Parathyroid adenoma (tissue), 2 donors: ENCODE data around the gene ESYT2.

ENCODE experiments used
- H2AFZ ChIP-seq: fragments of 300-600 bp; sonication (generic); one replicate; pipeline ENCODE4 v1.7.0; 2017; ENCODE audit warnings: antibody characterized with exemption, mild to moderate bottlenecking
- H3K27ac ChIP-seq: fragments of 300-600 bp; sonication (generic); one replicate; pipeline ENCODE4 v1.7.0; 2017
- H3K27me3 ChIP-seq: fragments of 300-600 bp; sonication (generic); one replicate; pipeline ENCODE4 v1.7.0; 2017; ENCODE audit warnings: low read length; ENCODE audit not compliant: control insufficient read depth, insufficient read depth
- H3K36me3 ChIP-seq: fragments of 300-600 bp; sonication (generic); one replicate; pipeline ENCODE4 v1.7.0; 2017; ENCODE audit warnings: low read length; ENCODE audit not compliant: control insufficient read depth, insufficient read depth
- H3K4me1 ChIP-seq: fragments of 300-600 bp; sonication (generic); one replicate; pipeline ENCODE4 v1.7.0; 2017; ENCODE audit warnings: control low read depth
- H3K4me2 ChIP-seq: fragments of 300-600 bp; sonication (generic); one replicate; pipeline ENCODE4 v1.7.0; 2017; ENCODE audit warnings: low read length
- H3K4me3 ChIP-seq: fragments of 300-600 bp; sonication (generic); one replicate; pipeline ENCODE4 v1.7.0; 2017; ENCODE audit warnings: low read depth, low read length
- H3K79me2 ChIP-seq: fragments of 300-600 bp; sonication (generic); one replicate; pipeline ENCODE4 v1.7.0; 2017; ENCODE audit warnings: control low read depth
- H3K9ac ChIP-seq: fragments of 300-600 bp; sonication (generic); one replicate; pipeline ENCODE4 v1.7.0; 2017; ENCODE audit warnings: mild to moderate bottlenecking
- H3K9me3 ChIP-seq: fragments of 300-600 bp; sonication (generic); one replicate; pipeline ENCODE4 v1.7.0; 2017; ENCODE audit warnings: low read length; ENCODE audit not compliant: control insufficient read depth
- TF ChIP-seq, protein P1 (sequence below): fragments of 300-600 bp; sonication (generic); IDR thresholded peaks from one replicate; pipeline ENCODE4 v1.7.0; 2017; ENCODE audit warnings: antibody characterized with exemption, mild to moderate bottlenecking
- donor health status: primary hyperparathyroidism.

Gene ESYT2

DNA sequence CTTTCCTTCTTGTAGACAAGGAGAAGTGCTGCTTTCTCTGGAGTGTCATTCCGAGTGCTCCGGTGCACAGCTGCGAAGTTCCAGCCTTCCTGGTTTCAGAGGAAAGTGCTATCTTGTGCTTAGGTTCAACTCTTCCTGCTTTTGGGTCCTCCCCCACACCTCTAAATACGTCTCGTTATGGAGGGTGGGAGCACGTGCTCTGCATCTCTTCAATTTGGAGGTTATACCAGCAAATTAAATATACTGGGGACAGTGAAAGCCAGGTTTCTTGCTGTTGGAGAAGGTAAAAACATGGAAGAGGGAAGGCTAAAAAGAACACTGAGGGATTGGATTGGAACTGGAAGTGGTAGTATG lies 2.4 kb upstream of the ESYT2 start:
- H3K36me3 ChIP-seq = no peaks in the 10 kb centered on the region
- H3K4me2 ChIP-seq = no peak overlapping the region
- H3K9me3 ChIP-seq = no peaks in the 10 kb centered on the region
- H3K79me2 ChIP-seq = peaks cover 3% of the 10 kb centered on the region
- no peak overlapping the region for H3K4me3 ChIP-seq
- H3K4me1 ChIP-seq = peaks cover 3% of the 10 kb centered on the region
- H2AFZ ChIP-seq = no peak overlapping the region
- no peak overlapping the region for H3K27ac ChIP-seq
- TF ChIP-seq, protein P1, sequence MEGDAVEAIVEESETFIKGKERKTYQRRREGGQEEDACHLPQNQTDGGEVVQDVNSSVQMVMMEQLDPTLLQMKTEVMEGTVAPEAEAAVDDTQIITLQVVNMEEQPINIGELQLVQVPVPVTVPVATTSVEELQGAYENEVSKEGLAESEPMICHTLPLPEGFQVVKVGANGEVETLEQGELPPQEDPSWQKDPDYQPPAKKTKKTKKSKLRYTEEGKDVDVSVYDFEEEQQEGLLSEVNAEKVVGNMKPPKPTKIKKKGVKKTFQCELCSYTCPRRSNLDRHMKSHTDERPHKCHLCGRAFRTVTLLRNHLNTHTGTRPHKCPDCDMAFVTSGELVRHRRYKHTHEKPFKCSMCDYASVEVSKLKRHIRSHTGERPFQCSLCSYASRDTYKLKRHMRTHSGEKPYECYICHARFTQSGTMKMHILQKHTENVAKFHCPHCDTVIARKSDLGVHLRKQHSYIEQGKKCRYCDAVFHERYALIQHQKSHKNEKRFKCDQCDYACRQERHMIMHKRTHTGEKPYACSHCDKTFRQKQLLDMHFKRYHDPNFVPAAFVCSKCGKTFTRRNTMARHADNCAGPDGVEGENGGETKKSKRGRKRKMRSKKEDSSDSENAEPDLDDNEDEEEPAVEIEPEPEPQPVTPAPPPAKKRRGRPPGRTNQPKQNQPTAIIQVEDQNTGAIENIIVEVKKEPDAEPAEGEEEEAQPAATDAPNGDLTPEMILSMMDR = no peak
- H3K27me3 ChIP-seq = no peaks in the 10 kb centered on the region
- H3K9ac ChIP-seq = no peak overlapping the region

DNA sequence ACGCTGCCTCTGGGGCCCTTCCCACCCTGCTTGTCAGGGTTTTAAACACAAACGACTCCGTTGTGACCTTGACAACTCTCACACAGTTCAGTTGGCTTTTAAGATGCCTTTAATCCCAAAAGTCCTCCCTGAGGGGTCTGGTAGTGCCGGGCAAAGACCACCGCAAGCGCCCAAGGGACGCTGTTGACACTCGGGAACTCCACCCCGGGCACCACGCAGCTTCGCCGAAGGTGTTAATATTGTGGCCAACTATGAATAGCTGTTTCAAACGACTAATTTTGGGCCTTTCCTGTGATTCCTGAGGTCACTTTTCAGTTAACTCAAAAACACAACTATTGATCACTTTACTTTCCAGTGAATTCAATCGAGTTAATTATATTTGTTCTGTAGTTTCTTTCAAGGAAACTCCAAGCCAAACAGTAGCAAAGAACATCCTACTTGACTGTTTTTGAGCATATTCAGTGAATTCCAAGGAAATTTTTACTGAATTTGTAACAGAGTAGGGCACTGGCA lies 958 bp upstream of the ESYT2 start:
- Histone ChIP-seq H3K4me2 (peak overlapping the region; percentile 85), H3K27me3 (no peaks in the 10 kb centered on the region), H3K36me3 (no peaks in the 10 kb centered on the region), H3K9ac (peak overlapping the region; percentile 86), H3K4me1 (peaks cover 3% of the 10 kb centered on the region), H2AFZ (peak overlapping the region; percentile 100), H3K79me2 (peaks cover 8% of the 10 kb centered on the region), H3K27ac (peak overlapping the region; percentile 97), H3K4me3 (peak overlapping the region; percentile 92), H3K9me3 (no peaks in the 10 kb centered on the region)
- TF ChIP-seq, protein P1 = no peak

DNA sequence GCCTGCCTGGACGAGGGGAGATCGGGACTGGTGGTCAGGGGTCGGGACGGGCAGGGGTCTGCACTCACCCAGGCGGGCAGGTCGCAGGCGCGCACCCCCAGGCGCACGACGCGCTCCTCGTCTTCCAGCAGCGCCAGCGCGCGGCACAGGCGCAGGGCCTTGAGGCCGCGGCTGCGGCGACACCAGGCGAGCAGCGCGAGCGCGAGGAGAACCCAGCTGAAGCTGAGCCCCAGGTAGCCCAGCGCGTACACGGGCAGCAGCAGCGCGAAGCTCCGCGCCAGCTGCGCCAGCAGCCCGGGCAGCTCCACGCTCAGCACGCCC lies 328 bp downstream of the ESYT2 start:
- H3K27me3 ChIP-seq = no peaks in the 10 kb centered on the region
- peak overlapping the region; percentile 70 for H3K4me3 ChIP-seq
- peak overlapping the region; percentile 80 for H3K27ac ChIP-seq
- H3K4me1 ChIP-seq = peaks cover 3% of the 10 kb centered on the region
- TF ChIP-seq, protein P1 = no peak
- no peaks in the 10 kb centered on the region for H3K36me3 ChIP-seq
- H3K9ac ChIP-seq = peak overlapping the region; percentile 78
- H3K79me2 ChIP-seq = peaks cover 17% of the 10 kb centered on the region
- H3K4me2 ChIP-seq = peak overlapping the region; percentile 84
- no peaks in the 10 kb centered on the region for H3K9me3 ChIP-seq
- peak overlapping the region; percentile 88 for H2AFZ ChIP-seq

DNA sequence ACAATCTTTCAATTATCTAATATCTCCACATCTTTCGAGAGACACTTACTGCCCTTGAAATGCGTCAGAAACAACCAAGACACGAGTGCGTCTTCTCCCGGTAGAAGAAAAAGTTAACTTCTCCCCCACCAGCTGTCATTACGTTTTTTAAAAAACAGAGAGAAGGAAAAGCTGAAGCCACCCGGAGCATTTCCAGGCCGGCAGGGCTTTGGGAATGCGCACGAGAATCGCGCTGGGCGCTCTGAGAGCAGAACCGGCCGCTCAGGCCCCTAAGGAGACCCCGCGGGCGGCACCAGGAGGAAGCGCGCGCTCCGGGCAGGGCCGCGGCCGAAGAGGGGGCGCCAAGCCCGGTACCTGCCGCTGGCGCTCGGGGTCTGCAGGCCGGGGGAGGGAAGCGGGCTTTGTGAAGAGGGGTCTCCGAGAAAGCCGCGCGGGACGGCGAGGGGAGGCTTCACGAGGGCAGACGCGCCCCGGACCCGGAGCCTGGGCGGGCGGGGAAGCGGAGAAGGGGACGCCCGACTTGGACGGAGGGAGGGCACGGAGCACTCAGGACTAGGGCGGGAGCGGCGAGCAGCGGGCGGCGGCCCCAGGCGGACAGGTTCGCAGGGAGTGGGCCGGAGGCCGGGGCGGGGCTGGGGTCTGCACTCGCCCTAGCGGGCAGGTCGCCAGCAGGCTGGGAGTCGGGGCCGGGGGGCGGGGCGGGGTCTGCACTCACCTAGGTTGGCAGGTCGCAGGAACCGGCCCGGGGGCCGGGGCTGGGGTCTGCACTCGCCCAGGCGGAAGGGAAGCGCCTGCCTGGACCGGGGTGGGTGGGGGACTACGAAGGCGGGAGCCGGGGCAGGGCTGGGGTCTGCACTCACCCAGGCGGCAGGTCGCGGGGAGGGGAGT lies 932 bp downstream of the ESYT2 start:
- peak overlapping the region; percentile 80 for H3K27ac ChIP-seq
- H3K4me1 ChIP-seq = peaks cover 3% of the 10 kb centered on the region
- H3K79me2 ChIP-seq = peaks cover 21% of the 10 kb centered on the region

More for the DNA sequence above, 932 bp downstream of the ESYT2 start:
- Histone ChIP-seq H3K36me3 (no peaks in the 10 kb centered on the region), H2AFZ (peak overlapping the region; percentile 88), H3K9me3 (no peaks in the 10 kb centered on the region), H3K9ac (peak overlapping the region; percentile 78), H3K27me3 (no peaks in the 10 kb centered on the region), H3K4me2 (peak overlapping the region; percentile 84), H3K4me3 (peak overlapping the region; percentile 70)
- TF ChIP-seq, protein P1 = no peak
